ENCODE results near the gene TEPSIN. TPM values are rescaled to one million over a fixed set of nuclear protein-coding genes. Genes with fewer than 3 reads are reported as not detected.

Gene TEPSIN
- total and polyA plus RNA-seq, 2 of the 13 experiments (the other 11 are each of a cell fraction or from before 2014, with no cell fraction given), result 16.1 to 18.8 TPM

DNA sequence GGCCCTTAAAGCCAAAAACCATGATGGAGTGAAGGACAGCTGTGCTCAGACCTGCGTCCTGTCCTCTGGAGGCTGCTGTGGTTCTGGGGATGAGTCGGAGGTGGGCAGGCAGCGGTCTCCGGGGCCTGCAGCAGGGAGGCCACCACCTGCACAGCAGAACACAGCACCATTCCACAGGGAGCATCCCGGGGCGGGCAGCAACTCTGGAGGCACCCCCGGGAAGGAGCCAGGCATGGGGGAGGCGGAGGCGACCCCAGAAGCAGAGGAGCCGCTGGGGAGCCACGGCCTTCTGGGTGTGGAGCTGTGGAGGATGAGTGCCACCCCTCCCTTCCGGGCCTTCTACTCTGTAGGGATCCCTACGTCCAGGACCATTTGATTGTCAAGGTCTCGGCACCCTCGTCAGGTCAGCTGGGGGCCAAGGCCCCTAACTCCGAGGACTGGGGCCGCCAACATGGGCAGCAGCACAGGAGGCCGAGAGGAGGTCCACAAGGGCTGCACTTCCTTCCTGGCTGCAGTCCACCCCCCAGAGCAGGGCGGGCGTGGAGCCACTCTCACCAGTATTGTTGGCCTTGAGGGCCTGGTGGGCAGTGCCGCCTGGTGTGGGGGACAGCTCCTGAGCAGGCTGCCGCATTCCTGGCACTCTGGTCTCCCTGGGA lies 39.9 kb downstream of the TEPSIN start:
- WGBS (ENCODE audit: low lambda C conversion rate), result 97% methylated on average over 22 of the region's 22 CpGs
- intact Hi-C loops (cut with micrococcal nuclease; ENCODE audit: unreplicated experiment) (no loop called here), in situ Hi-C loops (cut with HindIII; ENCODE audit: extremely low pct_ligation_motif_present, low pct_unique_long_range_greater_than_20kb) (no loop called here)
- no peaks in the 10 kb centered on the region for H3K79me2 ChIP-seq (ENCODE audit: insufficient read depth, low read length)
- TF ChIP-seq SAFB2 (CRISPR knock-in tag; IDR thresholded peaks at IDR 0.05; ENCODE audit: borderline replicate concordance, low read depth) (0 out of 2 replicates have a peak, but pooled peaks have one; percentile 44), SKI (IDR thresholded peaks at IDR 0.05; ENCODE audit: partially characterized antibody) (no peak)
- TF ChIP-seq, protein P1, sequence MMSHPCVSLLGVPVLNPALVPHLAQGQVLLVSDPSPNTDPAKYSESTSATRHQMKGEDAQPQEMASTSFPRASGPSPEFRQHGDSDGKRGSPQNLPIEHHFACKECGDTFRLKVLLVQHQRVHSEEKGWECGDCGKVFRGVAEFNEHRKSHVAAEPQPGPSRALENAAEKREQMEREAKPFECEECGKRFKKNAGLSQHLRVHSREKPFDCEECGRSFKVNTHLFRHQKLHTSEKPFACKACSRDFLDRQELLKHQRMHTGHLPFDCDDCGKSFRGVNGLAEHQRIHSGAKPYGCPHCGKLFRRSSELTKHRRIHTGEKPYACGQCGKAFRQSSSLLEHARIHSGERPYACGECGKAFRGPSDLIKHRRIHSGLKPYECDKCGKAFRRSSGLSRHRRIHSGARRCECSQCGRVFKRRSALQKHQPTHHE (CRISPR knock-in tag; IDR thresholded peaks at IDR 0.05; ENCODE audit: borderline replicate concordance), result no peak
- FAIRE-seq, result no peak
- H4K20me1 ChIP-seq (ENCODE audit: insufficient read depth, low read length), result no peaks in the 10 kb centered on the region; the same call in 1 of the 2 replicates
- POLR2A ChIA-PET, result no interaction called here
- CTCF ChIA-PET (ENCODE audit: low intra/inter-chr PET ratio, low total read pairs), result no interaction called here
- H3K4me2 ChIP-seq (ENCODE audit: low read depth, low read length), result no peak overlapping the region
- no peaks in the 10 kb centered on the region for H3K9me3 ChIP-seq (ENCODE audit: low read length)
- H3K27ac ChIP-seq (ENCODE audit: extremely low read length, insufficient read depth, low read length), result no peak overlapping the region
- peaks cover 17 to 43% of the 10 kb centered on the region in 2 experiments; a peak in 4 of 5 replicates for H3K36me3 ChIP-seq (replicated peaks in 1 of 2; ENCODE audit: control insufficient read depth in 1 of 2, insufficient read depth in 2 of 2, low read length in 2 of 2)
- H3K27me3 ChIP-seq (ENCODE audit: control insufficient read depth in 1 of 2, insufficient read depth in 2 of 2, low read length in 2 of 2), result no peaks in the 10 kb centered on the region
- no peak overlapping the region for H2AFZ ChIP-seq (ENCODE audit: low read length)
- no TSS peak for BruUV-seq (replicated peaks)
- DNase-seq (ENCODE audit: low spot score), result no peak
- H3K4me1 ChIP-seq (ENCODE audit: insufficient read depth, low read length), result no peaks in the 10 kb centered on the region
- H3K4me3 ChIP-seq (replicated peaks in 1 of 3; ENCODE audit: insufficient read depth in 1 of 3, low read depth in 2 of 3, low read length in 3 of 3), result no peak overlapping the region
- no peak for ATAC-seq
- no peak overlapping the region for H3K9ac ChIP-seq (ENCODE audit: insufficient read depth, low read depth, low read length)

DNA sequence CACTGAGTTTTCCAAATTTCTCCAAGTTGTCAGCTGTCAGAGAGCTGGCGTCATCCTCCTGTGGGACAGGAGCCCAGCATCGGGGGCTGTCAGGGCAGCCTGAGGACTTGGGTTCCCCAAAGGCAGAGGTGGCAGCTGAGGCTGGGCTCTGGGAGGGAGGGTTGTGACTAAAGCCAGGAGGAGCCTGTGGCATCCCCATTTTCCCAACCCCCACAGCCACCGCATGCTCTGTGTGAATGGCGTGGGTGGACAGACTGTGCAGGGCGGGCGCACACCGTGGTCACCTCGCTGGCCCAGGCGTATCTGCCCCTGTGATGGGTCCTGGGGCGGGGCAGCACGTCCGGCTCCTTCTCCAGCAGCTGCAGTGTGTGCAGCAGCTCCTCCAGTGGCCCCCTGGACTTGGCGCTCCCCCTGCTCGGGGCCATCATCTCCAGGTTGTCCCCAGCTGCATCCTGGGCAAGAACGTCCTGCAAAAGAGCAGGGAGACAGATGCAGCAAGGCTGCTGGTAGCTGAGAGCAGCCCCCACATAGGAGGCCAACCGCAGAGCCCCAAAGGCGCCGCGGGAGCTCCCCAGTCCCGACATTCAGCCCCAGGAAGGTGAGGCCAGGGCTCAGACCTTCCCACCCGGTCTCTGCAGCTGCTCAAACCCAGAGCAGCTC lies 40.9 kb downstream of the TEPSIN start:
- no peak for ATAC-seq
- no peak overlapping the region for H3K4me3 ChIP-seq (replicated peaks in 1 of 3; ENCODE audit: insufficient read depth in 1 of 3, low read depth in 2 of 3, low read length in 3 of 3)
- POLR2A ChIA-PET, result no interaction called here
- H3K9ac ChIP-seq (ENCODE audit: insufficient read depth, low read depth, low read length), result no peak overlapping the region
- H2AFZ ChIP-seq (ENCODE audit: low read length), result no peak overlapping the region
- no peaks in the 10 kb centered on the region; the same call in 1 of the 2 replicates for H4K20me1 ChIP-seq (ENCODE audit: insufficient read depth, low read length)
- H3K9me3 ChIP-seq (ENCODE audit: low read length), result no peaks in the 10 kb centered on the region
- FAIRE-seq, result no peak
- H3K36me3 ChIP-seq (replicated peaks in 1 of 2; ENCODE audit: control insufficient read depth in 1 of 2, insufficient read depth in 2 of 2, low read length in 2 of 2), result peaks cover 15 to 37% of the 10 kb centered on the region in 2 experiments; a peak in 4 of 5 replicates
- H3K4me1 ChIP-seq (ENCODE audit: insufficient read depth, low read length), result no peaks in the 10 kb centered on the region
- no peak overlapping the region for H3K27ac ChIP-seq (ENCODE audit: extremely low read length, insufficient read depth, low read length)
- no peaks in the 10 kb centered on the region for H3K79me2 ChIP-seq (ENCODE audit: insufficient read depth, low read length)
- CTCF ChIA-PET (ENCODE audit: low intra/inter-chr PET ratio, low total read pairs), result no interaction called here
- no TSS peak for BruUV-seq (replicated peaks)
- 97% methylated on average over 19 of the region's 21 CpGs for WGBS (ENCODE audit: low lambda C conversion rate)
- no peak overlapping the region for H3K4me2 ChIP-seq (ENCODE audit: low read depth, low read length)
- intact Hi-C loops (cut with micrococcal nuclease; ENCODE audit: unreplicated experiment) (no loop called here), in situ Hi-C loops (cut with HindIII; ENCODE audit: extremely low pct_ligation_motif_present, low pct_unique_long_range_greater_than_20kb) (no loop called here)
- H3K27me3 ChIP-seq (ENCODE audit: control insufficient read depth in 1 of 2, insufficient read depth in 2 of 2, low read length in 2 of 2), result no peaks in the 10 kb centered on the region
- DNase-seq (ENCODE audit: low spot score), result no peak
- TF ChIP-seq TERF1 (CRISPR knock-in tag; IDR thresholded peaks at IDR 0.05) (no peak), RFX1 (IDR thresholded peaks at IDR 0.05) (no peak), NR2C2 (CRISPR knock-in tag; IDR thresholded peaks at IDR 0.05; ENCODE audit: borderline replicate concordance) (no peak), ZNF850 (CRISPR knock-in tag; conservative IDR thresholded peaks at IDR 0.05) (no peak), ZNF598 (CRISPR knock-in tag; IDR thresholded peaks at IDR 0.05; ENCODE audit: borderline replicate concordance) (no peak), RFXAP (CRISPR knock-in tag; IDR thresholded peaks at IDR 0.05; ENCODE audit: borderline replicate concordance) (no peak)
- TF ChIP-seq, protein P2, sequence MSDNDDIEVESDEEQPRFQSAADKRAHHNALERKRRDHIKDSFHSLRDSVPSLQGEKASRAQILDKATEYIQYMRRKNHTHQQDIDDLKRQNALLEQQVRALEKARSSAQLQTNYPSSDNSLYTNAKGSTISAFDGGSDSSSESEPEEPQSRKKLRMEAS (IDR thresholded peaks at IDR 0.05), result no peak
- TF ChIP-seq, protein P3, sequence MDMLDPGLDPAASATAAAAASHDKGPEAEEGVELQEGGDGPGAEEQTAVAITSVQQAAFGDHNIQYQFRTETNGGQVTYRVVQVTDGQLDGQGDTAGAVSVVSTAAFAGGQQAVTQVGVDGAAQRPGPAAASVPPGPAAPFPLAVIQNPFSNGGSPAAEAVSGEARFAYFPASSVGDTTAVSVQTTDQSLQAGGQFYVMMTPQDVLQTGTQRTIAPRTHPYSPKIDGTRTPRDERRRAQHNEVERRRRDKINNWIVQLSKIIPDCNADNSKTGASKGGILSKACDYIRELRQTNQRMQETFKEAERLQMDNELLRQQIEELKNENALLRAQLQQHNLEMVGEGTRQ (IDR thresholded peaks at IDR 0.05; ENCODE audit: low read depth, low read length), result no peak
- TF ChIP-seq, protein P3 (CRISPR knock-in tag; IDR thresholded peaks at IDR 0.05; ENCODE audit: borderline replicate concordance), result no peak
